ENCODE data around the gene ZFYVE28. TPM values are rescaled to one million over a fixed set of nuclear protein-coding genes. Genes with fewer than 3 reads are reported as not detected.

ZFYVE28 gene
- total and polyA plus RNA-seq, 2 experiments from 2014 or later = 4.6 to 9.6 TPM

DNA sequence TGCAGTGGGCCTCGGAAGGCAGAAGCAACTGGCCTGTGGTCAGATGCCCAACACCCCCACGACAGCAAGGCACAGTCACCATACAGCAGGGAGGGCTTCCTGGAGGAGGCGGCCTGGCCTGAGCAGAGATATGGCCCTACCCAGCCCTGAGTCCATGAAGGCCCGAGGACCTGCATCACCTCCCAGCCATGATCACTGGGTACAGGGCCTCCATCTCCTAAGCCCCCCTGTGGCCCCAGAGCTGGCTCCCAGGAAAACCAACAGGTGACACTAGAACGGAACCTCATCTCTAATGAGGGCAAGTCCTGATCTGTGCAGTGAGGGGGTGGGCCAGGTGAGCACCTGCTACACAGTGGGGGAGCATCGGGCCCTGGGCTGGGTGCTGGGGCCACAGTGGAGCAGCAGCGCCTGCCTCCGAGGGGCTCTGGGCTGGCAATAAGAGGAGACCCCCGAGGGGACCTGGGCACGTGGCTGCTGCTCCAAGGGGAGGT, 130.3 kb downstream of the ZFYVE28 start:
- in situ Hi-C loops (cut with MboI) = no loop called here
- WGBS, 2 experiments (ENCODE audit: low coverage in 1 of 2, low lambda C conversion rate in 2 of 2, missing lambda C conversion rate in 2 of 2) = 86 to 91% methylated on average over 7 to 10 of the region's 10 CpGs
- Histone ChIP-seq H3K4me1 (ENCODE audit: insufficient read depth) (peaks cover 16% of the 10 kb centered on the region), H2AFZ (no peak overlapping the region), H3K4me3 (no peak overlapping the region), H3K79me2 (ENCODE audit: insufficient read depth) (no peaks in the 10 kb centered on the region), H3F3A (ENCODE audit: insufficient read depth) (0 out of 2 replicates have a peak, but pooled peaks cover 6% of the 10 kb centered on the region), H4K20me1 (ENCODE audit: insufficient read depth) (no peaks in the 10 kb centered on the region), H3K4me2 (ENCODE audit: unreplicated experiment) (no peak overlapping the region), H3K9ac (no peak overlapping the region), H3K27ac (no peak overlapping the region), H3K9me2 (ENCODE audit: insufficient read depth) (no peaks in the 10 kb centered on the region), H3K27me3 (replicated peaks; ENCODE audit: insufficient read depth) (no peaks in the 10 kb centered on the region), H3K9me3 (ENCODE audit: low read depth) (no peaks in the 10 kb centered on the region), H3K36me3 (ENCODE audit: low read depth) (no peaks in the 10 kb centered on the region)
- no peak for DNase-seq
- no peak for TF ChIP-seq EZH2 (IDR thresholded peaks at IDR 0.05; ENCODE audit: insufficient read depth, poor library complexity, severe bottlenecking)

DNA sequence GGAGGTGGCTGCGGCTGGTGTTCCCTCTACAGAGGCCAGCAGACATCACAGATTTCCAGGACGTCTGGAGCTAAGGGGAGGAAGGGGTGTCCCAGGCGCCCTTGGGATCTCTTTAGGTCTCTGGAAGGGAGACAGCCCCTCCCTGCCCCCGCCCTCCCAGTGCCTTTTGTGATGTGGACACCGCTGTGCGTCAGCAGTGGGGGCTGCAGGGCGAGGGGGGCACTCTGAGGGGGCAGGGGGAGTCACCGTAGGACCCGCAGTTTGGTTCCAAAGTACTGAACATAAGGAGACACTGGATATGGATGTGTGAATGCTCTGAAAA, 130.9 kb downstream of the ZFYVE28 start:
- no peaks in the 10 kb centered on the region for H3K36me3 ChIP-seq (ENCODE audit: low read depth)
- H3K4me1 ChIP-seq (ENCODE audit: insufficient read depth) = peaks cover 11% of the 10 kb centered on the region
- no peak overlapping the region for H3K4me3 ChIP-seq
- no peak for DNase-seq
- 0 out of 2 replicates have a peak, but pooled peaks cover under 1% of the 10 kb centered on the region for H3F3A ChIP-seq (ENCODE audit: insufficient read depth)
- no peaks in the 10 kb centered on the region for H3K79me2 ChIP-seq (ENCODE audit: insufficient read depth)
- WGBS, 2 experiments (ENCODE audit: low coverage in 1 of 2, low lambda C conversion rate in 2 of 2, missing lambda C conversion rate in 2 of 2) = 90 to 100% methylated on average over 2 to 9 of the region's 9 CpGs
- no peak overlapping the region for H3K27ac ChIP-seq
- no peaks in the 10 kb centered on the region for H3K27me3 ChIP-seq (replicated peaks; ENCODE audit: insufficient read depth)
- in situ Hi-C loops (cut with MboI) = no loop called here
- no peaks in the 10 kb centered on the region for H3K9me2 ChIP-seq (ENCODE audit: insufficient read depth)
- no peak overlapping the region for H3K9ac ChIP-seq
- no peak overlapping the region for H3K4me2 ChIP-seq (ENCODE audit: unreplicated experiment)
- no peaks in the 10 kb centered on the region for H3K9me3 ChIP-seq (ENCODE audit: low read depth)
- no peaks in the 10 kb centered on the region for H4K20me1 ChIP-seq (ENCODE audit: insufficient read depth)
- no peak for TF ChIP-seq EZH2phosphoT487 (IDR thresholded peaks at IDR 0.05; ENCODE audit: insufficient read depth, low read depth)
- TF ChIP-seq EZH2 (IDR thresholded peaks at IDR 0.05; ENCODE audit: insufficient read depth, poor library complexity, severe bottlenecking) = no peak
- H2AFZ ChIP-seq = no peak overlapping the region

- H2AFZ ChIP-seq = no peak overlapping the region
- in situ Hi-C loops (cut with MboI) = no loop called here
Measured at GRCh38 chr4:2286904-2287593, 131.4 kb downstream of the ZFYVE28 start.

GRCh38 chr4:2285613-2286381, 132.6 kb downstream of the ZFYVE28 start:
- no peak overlapping the region for H3K4me2 ChIP-seq (ENCODE audit: unreplicated experiment)
- no peaks in the 10 kb centered on the region for H3K9me3 ChIP-seq (ENCODE audit: low read depth)
- TF ChIP-seq EZH2 (IDR thresholded peaks at IDR 0.05; ENCODE audit: insufficient read depth, poor library complexity, severe bottlenecking) (no peak), EZH2phosphoT487 (IDR thresholded peaks at IDR 0.05; ENCODE audit: insufficient read depth, low read depth) (no peak)
- no peaks in the 10 kb centered on the region for H3K27me3 ChIP-seq (replicated peaks; ENCODE audit: insufficient read depth)
- peaks cover 8% of the 10 kb centered on the region for H3K4me1 ChIP-seq (ENCODE audit: insufficient read depth)
- H3F3A ChIP-seq (ENCODE audit: insufficient read depth) = no peaks in the 10 kb centered on the region
- peak overlapping the region; percentile 12; the same call in 1 of the 2 replicates for H3K9ac ChIP-seq
- H3K79me2 ChIP-seq (ENCODE audit: insufficient read depth) = no peaks in the 10 kb centered on the region
- H4K20me1 ChIP-seq (ENCODE audit: insufficient read depth) = no peaks in the 10 kb centered on the region
- no peak for DNase-seq
- H3K4me3 ChIP-seq = no peak overlapping the region
- H2AFZ ChIP-seq = no peak overlapping the region
- H3K9me2 ChIP-seq (ENCODE audit: insufficient read depth) = no peaks in the 10 kb centered on the region
- WGBS, 2 experiments (ENCODE audit: low coverage in 1 of 2, low lambda C conversion rate in 2 of 2, missing lambda C conversion rate in 2 of 2) = 69 to 70% methylated on average over 24 to 27 of the region's 27 CpGs
- in situ Hi-C loops (cut with MboI) = no loop called here
- no peaks in the 10 kb centered on the region for H3K36me3 ChIP-seq (ENCODE audit: low read depth)
- H3K27ac ChIP-seq = peak overlapping the region; percentile 57

More at GRCh38 chr4:2286904-2287593, 131.4 kb downstream of the ZFYVE28 start:
- no peak overlapping the region for H3K4me3 ChIP-seq
- DNase-seq = no peak
- no peaks in the 10 kb centered on the region for H3K9me3 ChIP-seq (ENCODE audit: low read depth)
- no peaks in the 10 kb centered on the region for H3K36me3 ChIP-seq (ENCODE audit: low read depth)
- H3K9me2 ChIP-seq (ENCODE audit: insufficient read depth) = no peaks in the 10 kb centered on the region
- no peaks in the 10 kb centered on the region for H3K27me3 ChIP-seq (replicated peaks; ENCODE audit: insufficient read depth)
- H3K4me2 ChIP-seq (ENCODE audit: unreplicated experiment) = no peak overlapping the region
- H3K9ac ChIP-seq = no peak overlapping the region
- H4K20me1 ChIP-seq (ENCODE audit: insufficient read depth) = no peaks in the 10 kb centered on the region
- H3K27ac ChIP-seq = no peak overlapping the region
- no peaks in the 10 kb centered on the region for H3K79me2 ChIP-seq (ENCODE audit: insufficient read depth)
- TF ChIP-seq EZH2phosphoT487 (IDR thresholded peaks at IDR 0.05; ENCODE audit: insufficient read depth, low read depth) (no peak), EZH2 (IDR thresholded peaks at IDR 0.05; ENCODE audit: insufficient read depth, poor library complexity, severe bottlenecking) (no peak)
- H3F3A ChIP-seq (ENCODE audit: insufficient read depth) = no peaks in the 10 kb centered on the region
- 83% methylated on average over 16 to 19 of the region's 19 CpGs for WGBS, 2 experiments (ENCODE audit: low coverage in 1 of 2, low lambda C conversion rate in 2 of 2, missing lambda C conversion rate in 2 of 2)
- peaks cover 8% of the 10 kb centered on the region for H3K4me1 ChIP-seq (ENCODE audit: insufficient read depth)
